GM23248 (cell line): Measurements from ENCODE around the gene TNPO3. TPM values are rescaled to one million over a fixed set of nuclear protein-coding genes. Genes with fewer than 3 reads are reported as not detected.

ENCODE experiments used
- DNase-seq: peaks from one replicate; pipeline ENCODE4 v3.0.0-alpha.2; 2015
- H2AFZ ChIP-seq: fragments of 200-600 bp; sonication (generic); 2 replicates; pipeline ENCODE4 v1.6.1; 2016; ENCODE audit warnings: antibody characterized with exemption
- H3F3A ChIP-seq: fragments of 200-600 bp; sonication (generic); 2 replicates; pipeline ENCODE4 v1.6.1; 2016; ENCODE audit warnings: mild to moderate bottlenecking, antibody characterized with exemption, mixed run types; ENCODE audit not compliant: insufficient read depth
- H3K27ac ChIP-seq: fragments of 200-600 bp; sonication (generic); 2 replicates; pipeline ENCODE4 v1.5.1; 2016; ENCODE audit warnings: mild to moderate bottlenecking
- H3K27me3 ChIP-seq: fragments of 200-600 bp; sonication (generic); replicated peaks from 2 replicates; pipeline ENCODE4 v1.6.1; 2016; ENCODE audit warnings: mild to moderate bottlenecking; ENCODE audit not compliant: insufficient read depth
- H3K36me3 ChIP-seq: fragments of 200-600 bp; sonication (generic); 2 replicates; pipeline ENCODE4 v1.6.1; 2016; ENCODE audit warnings: low read depth, mild to moderate bottlenecking
- H3K4me1 ChIP-seq: fragments of 200-600 bp; sonication (generic); 2 replicates; pipeline ENCODE4 v1.6.1; 2016; ENCODE audit warnings: mild to moderate bottlenecking; ENCODE audit not compliant: insufficient read depth
- H3K4me2 ChIP-seq: fragments of 200-600 bp; sonication (generic); one replicate; pipeline ENCODE4 v1.6.1; 2016; ENCODE audit warnings: mild to moderate bottlenecking; ENCODE audit not compliant: unreplicated experiment
- H3K4me3 ChIP-seq: fragments of 200-600 bp; sonication (generic); 2 replicates; pipeline ENCODE4 v1.5.1; 2016; ENCODE audit warnings: mild to moderate bottlenecking
- H3K79me2 ChIP-seq: fragments of 200-600 bp; sonication (generic); 2 replicates; pipeline ENCODE4 v1.6.1; 2016; ENCODE audit warnings: mild to moderate bottlenecking; ENCODE audit not compliant: insufficient read depth
- H3K9ac ChIP-seq: fragments of 200-600 bp; sonication (generic); 2 replicates; pipeline ENCODE4 v1.6.1; 2016; ENCODE audit warnings: mild to moderate bottlenecking
- H3K9me2 ChIP-seq: fragments of 200-600 bp; sonication (generic); 2 replicates; pipeline ENCODE4 v1.6.1; 2016; ENCODE audit warnings: mixed run types, mild to moderate bottlenecking, moderate library complexity; ENCODE audit not compliant: insufficient read depth
- H3K9me3 ChIP-seq: fragments of 200-600 bp; sonication (generic); one replicate; pipeline ENCODE4 v1.6.1; 2017; ENCODE audit warnings: low read depth
- H4K20me1 ChIP-seq: fragments of 200-600 bp; sonication (generic); 2 replicates; pipeline ENCODE4 v1.6.0; 2016; ENCODE audit not compliant: insufficient read depth
- EZH2 ChIP-seq: fragments of 200-600 bp; sonication (generic); IDR thresholded peaks from 2 replicates; pipeline ENCODE4 v1.6.1; 2018; ENCODE audit warnings: antibody characterized with exemption, mild to moderate bottlenecking; ENCODE audit not compliant: insufficient read depth, poor library complexity, severe bottlenecking
- EZH2phosphoT487 ChIP-seq: fragments of 200-600 bp; sonication (generic); IDR thresholded peaks from 2 replicates; pipeline ENCODE4 v1.6.1; 2018; ENCODE audit warnings: antibody characterized with exemption, moderate library complexity, mild to moderate bottlenecking, low read depth; ENCODE audit not compliant: insufficient read depth
- WGBS, 2 experiments: methylation state at CpG; one replicate each; pipeline ENCODE4 v1.1.6; 2015 to 2017; ENCODE audit warnings: low lambda C conversion rate in 2 of 2, low coverage in 1 of 2; ENCODE audit errors: missing lambda C conversion rate in 2 of 2; 5-methylcytosine and 5-hydroxymethylcytosine counted together
- in situ Hi-C: fragments of 300-500 bp; cut with MboI; formaldehyde crosslinking; loops from 2 replicates; pipeline ENCODE4 v1.15.0; 2020
- polyA plus RNA-seq: library from polyadenylated mRNA; unstranded; fragments of >200 nt; fragmentation: Nextera tagmentation; extraction: Ambion mirVana; gene quantifications from 2 replicates; pipeline ENCODE4 v1.2.1, GENCODE V29; 2016
- total RNA-seq: library from RNA; depleted of rRNA; stranded (reverse); fragments of >200 nt; shearing (Covaris generic); gene quantifications from 2 replicates; pipeline ENCODE4 v1.2.3, GENCODE V29; 2014

TNPO3 gene
- total and polyA plus RNA-seq, 2 experiments from 2014 or later: 31.6 to 41.9 TPM

DNA sequence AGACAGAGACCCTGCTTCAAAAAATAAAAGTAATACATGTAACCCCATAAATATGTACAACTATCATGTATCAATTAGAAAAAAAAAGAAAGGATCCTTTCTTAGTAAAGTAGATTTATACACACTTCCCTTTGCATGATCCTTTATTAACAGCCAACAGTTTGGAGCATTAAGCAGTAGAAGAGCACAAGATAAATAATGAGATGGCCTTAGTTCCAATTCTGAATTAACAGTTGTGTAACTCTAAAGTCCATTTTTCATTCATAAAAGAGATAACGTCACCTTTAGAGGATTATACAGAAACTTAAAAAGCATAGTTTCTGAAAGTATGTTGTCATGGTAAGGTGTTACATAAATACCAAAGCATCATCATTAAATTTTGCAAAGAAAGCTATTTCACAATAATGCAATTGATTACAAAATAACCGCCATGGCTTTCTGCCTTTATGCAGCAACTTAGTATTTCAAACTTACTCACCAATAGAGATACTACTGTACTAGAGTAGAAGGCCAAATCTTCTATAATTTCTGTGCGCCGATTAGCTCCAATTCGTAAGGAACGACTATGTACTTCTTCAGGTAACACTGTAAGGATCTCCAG is 40.3 kb downstream of the TNPO3 start:
- Histone ChIP-seq H3K9me3 (no peaks in the 10 kb centered on the region), H3K27me3 (no peaks in the 10 kb centered on the region), H3F3A (no peaks in the 10 kb centered on the region), H3K36me3 (peaks cover 28% of the 10 kb centered on the region), H3K9ac (no peak overlapping the region), H3K9me2 (no peaks in the 10 kb centered on the region), H3K4me3 (no peak overlapping the region), H3K79me2 (peaks cover 93% of the 10 kb centered on the region), H3K4me1 (no peaks in the 10 kb centered on the region), H2AFZ (no peak overlapping the region), H3K27ac (no peak overlapping the region), H4K20me1 (peaks cover 5% of the 10 kb centered on the region), H3K4me2 (no peak overlapping the region)
- no peak for DNase-seq
- WGBS, 2 experiments: 97 to 98% methylated on average over 6 of the region's 6 CpGs
- in situ Hi-C loops: no loop called here
- TF ChIP-seq EZH2phosphoT487 (no peak), EZH2 (no peak)

DNA sequence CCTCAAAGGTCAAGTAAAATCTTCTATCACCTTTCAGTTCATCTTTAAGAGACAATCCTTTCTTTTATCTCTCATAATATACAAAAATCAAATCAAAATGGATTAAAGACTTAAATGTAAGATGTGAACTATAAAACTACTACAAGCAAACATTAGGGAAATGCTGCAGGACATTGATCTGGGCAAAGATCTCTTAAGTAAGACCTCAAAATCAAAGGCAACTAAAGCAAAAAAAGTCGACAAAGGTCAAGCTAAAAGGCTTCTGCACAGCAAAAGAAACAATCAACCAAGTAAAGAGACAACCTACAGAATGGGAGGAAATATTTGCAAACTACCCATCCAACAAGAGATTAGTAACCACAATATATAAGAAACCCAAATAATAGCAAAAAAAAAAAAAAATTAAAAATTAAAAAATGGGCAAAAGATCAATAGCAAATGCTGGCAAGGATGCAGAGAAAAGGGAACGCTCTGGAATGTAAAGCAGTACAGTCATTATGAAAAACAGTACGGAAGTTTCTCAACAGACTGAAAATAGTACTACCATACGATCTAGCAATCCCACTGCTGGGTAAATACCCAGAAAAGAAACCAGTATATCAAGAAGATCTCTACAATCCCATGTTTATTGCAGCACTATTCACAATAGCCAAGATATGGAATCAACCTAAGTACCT is 41.7 kb downstream of the TNPO3 start:
- no peak for DNase-seq
- Histone ChIP-seq H4K20me1 (peaks cover 5% of the 10 kb centered on the region), H3K4me1 (no peaks in the 10 kb centered on the region), H3F3A (no peaks in the 10 kb centered on the region), H3K27me3 (no peaks in the 10 kb centered on the region), H3K9ac (no peak overlapping the region), H3K36me3 (peaks cover 28% of the 10 kb centered on the region), H3K4me3 (no peak overlapping the region), H3K9me2 (no peaks in the 10 kb centered on the region), H3K79me2 (peaks cover 89% of the 10 kb centered on the region), H2AFZ (no peak overlapping the region), H3K9me3 (no peaks in the 10 kb centered on the region), H3K27ac (no peak overlapping the region), H3K4me2 (no peak overlapping the region)
- TF ChIP-seq EZH2: no peak
- TF ChIP-seq EZH2phosphoT487: no peak
- 67 to 69% methylated on average over 4 of the region's 4 CpGs for WGBS, 2 experiments
- in situ Hi-C loops: no loop called here

DNA sequence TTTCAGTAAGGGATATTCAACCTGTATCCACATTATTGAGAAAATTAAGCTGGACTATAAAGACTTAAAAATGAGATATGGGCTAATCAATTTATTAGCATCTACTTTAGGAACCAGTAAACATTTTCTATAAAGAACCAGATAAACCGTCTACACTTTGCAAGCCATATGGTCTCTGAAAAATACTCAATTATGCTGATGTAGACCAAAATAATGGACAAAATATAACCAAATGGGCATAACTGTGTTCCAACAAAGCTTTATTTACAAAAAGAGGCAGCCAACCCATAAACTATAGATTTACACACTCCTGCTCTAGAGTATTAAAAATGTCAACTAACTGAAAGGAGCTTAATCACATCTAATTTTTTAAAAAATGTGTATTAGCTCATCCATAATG is 42.3 kb downstream of the TNPO3 start:
- H3K79me2 ChIP-seq: peaks cover 89% of the 10 kb centered on the region
- TF ChIP-seq EZH2 (no peak), EZH2phosphoT487 (no peak)
- 100% methylated on average over 1 of the region's 1 CpG for WGBS, 2 experiments
- no peaks in the 10 kb centered on the region for H3K27me3 ChIP-seq
- no peak overlapping the region for H3K9ac ChIP-seq
- no peak overlapping the region for H3K27ac ChIP-seq
- no peak overlapping the region for H3K4me2 ChIP-seq
- H3K4me3 ChIP-seq: no peak overlapping the region
- in situ Hi-C loops: no loop called here
- peaks cover 5% of the 10 kb centered on the region for H4K20me1 ChIP-seq
- no peaks in the 10 kb centered on the region for H3F3A ChIP-seq
- no peak for DNase-seq
- H3K9me2 ChIP-seq: no peaks in the 10 kb centered on the region
- H3K9me3 ChIP-seq: no peaks in the 10 kb centered on the region
- no peaks in the 10 kb centered on the region for H3K4me1 ChIP-seq
- peaks cover 28% of the 10 kb centered on the region for H3K36me3 ChIP-seq
- no peak overlapping the region for H2AFZ ChIP-seq

DNA sequence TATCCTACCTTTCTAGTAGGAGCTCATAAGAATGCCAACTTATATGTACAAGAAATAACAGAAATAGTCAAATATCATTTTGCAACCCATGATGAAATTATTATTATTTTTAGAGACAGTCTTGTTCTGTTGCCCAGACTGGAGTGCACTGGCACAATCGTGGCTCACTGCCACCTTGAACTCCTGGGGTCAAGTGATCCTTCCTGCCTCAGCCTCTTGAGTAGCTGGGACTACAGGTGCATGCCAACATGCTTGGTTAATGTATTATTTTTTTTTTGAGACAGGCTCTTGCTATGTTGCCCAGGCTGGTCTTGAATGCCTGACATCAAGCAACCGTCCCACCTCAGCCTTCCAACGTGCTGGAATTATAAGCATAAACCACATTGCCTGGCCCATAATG is 44.8 kb downstream of the TNPO3 start:
- Histone ChIP-seq H2AFZ (no peak overlapping the region), H3K4me1 (no peaks in the 10 kb centered on the region), H3K27ac (no peak overlapping the region), H3F3A (no peaks in the 10 kb centered on the region), H3K9ac (no peak overlapping the region), H3K79me2 (peaks cover 77% of the 10 kb centered on the region), H3K4me2 (no peak overlapping the region), H3K27me3 (no peaks in the 10 kb centered on the region), H3K9me2 (no peaks in the 10 kb centered on the region), H3K36me3 (peaks cover 15% of the 10 kb centered on the region), H4K20me1 (peaks cover 5% of the 10 kb centered on the region), H3K9me3 (no peaks in the 10 kb centered on the region), H3K4me3 (no peak overlapping the region)
- no peak for TF ChIP-seq EZH2
- 75 to 82% methylated on average over 3 of the region's 3 CpGs for WGBS, 2 experiments
- in situ Hi-C loops: no loop called here
- DNase-seq: no peak
